ENCODE measurements around the gene POTEG.
"Not testable (repeated sequence)": the region's sequence is repeated elsewhere in the genome, so short reads cannot be mapped to it uniquely, and the experiment has no call there.

The POTEG gene

GRCh38 chr14:19374451-19374903, 59.7 kb downstream of the POTEG start:
- not testable (repeated sequence) for DNase-seq (ENCODE audit: low read depth in 2 of 2, low spot score in 1 of 2)

- not testable (repeated sequence) for DNase-seq (ENCODE audit: low read depth in 2 of 2, low spot score in 1 of 2)
Measured at GRCh38 chr14:19372813-19373500, 61.2 kb downstream of the POTEG start.

GRCh38 chr14:19371767-19372166, 62.4 kb downstream of the POTEG start:
- DNase-seq (ENCODE audit: low read depth in 2 of 2, low spot score in 1 of 2), result not testable (repeated sequence)

- not testable (repeated sequence) for DNase-seq (ENCODE audit: low read depth in 2 of 2, low spot score in 1 of 2)
Measured at GRCh38 chr14:19362803-19363202, 71.3 kb downstream of the POTEG start.

- DNase-seq (ENCODE audit: low read depth in 2 of 2, low spot score in 1 of 2), result not testable (repeated sequence)
Measured at GRCh38 chr14:19362323-19362722, 71.8 kb downstream of the POTEG start.

- not testable (repeated sequence) for DNase-seq (ENCODE audit: low read depth in 2 of 2, low spot score in 1 of 2)
Measured at GRCh38 chr14:19361636-19362253, 72.4 kb downstream of the POTEG start.

- DNase-seq (ENCODE audit: low read depth in 2 of 2, low spot score in 1 of 2), result not testable (repeated sequence)
Measured at GRCh38 chr14:19360937-19361635, 73.1 kb downstream of the POTEG start.

Data from stimulated activated CD8-positive, alpha-beta memory T cell treated with anti-CD3 and anti-CD28 coated beads, Interleukin-4, amount 100 ng/mL, for 4 hours (primary cell).